GM21528 (cell line): ENCODE data around the gene GMPPA.

Experiments used
- ATAC-seq: cut with Tn5 transposase; IDR thresholded peaks from one replicate; pipeline ENCODE4 v1.9.1; 2021; ENCODE audit warnings: mild to moderate bottlenecking, moderate library complexity; ENCODE audit not compliant: unreplicated experiment, low FRiP score

The GMPPA gene

GRCh38 chr2:219484343-219485200 lies 14.1 kb upstream of the GMPPA start:
- ATAC-seq: no peak

- no peak for ATAC-seq
These were observed 13.5 kb upstream of the GMPPA start for GRCh38 chr2:219485201-219485580.

GRCh38 chr2:219486380-219486959 lies 12.2 kb upstream of the GMPPA start:
- ATAC-seq: no peak

- ATAC-seq: no peak
These were observed 10.4 kb upstream of the GMPPA start for GRCh38 chr2:219488149-219488843.

GRCh38 chr2:219488844-219489194 lies 9.9 kb upstream of the GMPPA start:
- ATAC-seq: no peak

GRCh38 chr2:219489315-219489714 lies 9.4 kb upstream of the GMPPA start:
- ATAC-seq: no peak

GRCh38 chr2:219490186-219490585 lies 8.5 kb upstream of the GMPPA start:
- ATAC-seq: no peak

- no peak for ATAC-seq
These were observed 8.0 kb upstream of the GMPPA start for GRCh38 chr2:219490600-219491130.

GRCh38 chr2:219491278-219491963 lies 7.3 kb upstream of the GMPPA start:
- no peak for ATAC-seq

- no peak for ATAC-seq
These were observed 6.1 kb upstream of the GMPPA start for GRCh38 chr2:219492575-219492974.

GRCh38 chr2:219493086-219493485 lies 5.6 kb upstream of the GMPPA start:
- no peak for ATAC-seq

- no peak for ATAC-seq
These were observed 3.6 kb upstream of the GMPPA start for GRCh38 chr2:219494952-219495530.

GRCh38 chr2:219495531-219496122 lies 3.1 kb upstream of the GMPPA start:
- ATAC-seq: no peak

- ATAC-seq: no peak
These were observed 2.4 kb upstream of the GMPPA start for GRCh38 chr2:219496247-219496824.

- no peak for ATAC-seq
These were observed 1.7 kb upstream of the GMPPA start for GRCh38 chr2:219496825-219497494.

- ATAC-seq: peak; percentile 19
These were observed 1.0 kb upstream of the GMPPA start for GRCh38 chr2:219497495-219498279.

GRCh38 chr2:219499058-219499307 lies 292 bp downstream of the GMPPA start:
- no peak for ATAC-seq

GRCh38 chr2:219499555-219499954 lies 864 bp downstream of the GMPPA start:
- ATAC-seq: no peak

- ATAC-seq: no peak
These were observed 1.4 kb downstream of the GMPPA start for GRCh38 chr2:219500135-219500534.
